ENCODE results near the gene HCRTR1. TPM values are rescaled to one million over a fixed set of nuclear protein-coding genes. Genes with fewer than 3 reads are reported as not detected.

Gene HCRTR1
- total RNA-seq, 4 donors from 2014 or later, result 0.45 to 1.8 (median 1.7) TPM; not detected in 1

DNA sequence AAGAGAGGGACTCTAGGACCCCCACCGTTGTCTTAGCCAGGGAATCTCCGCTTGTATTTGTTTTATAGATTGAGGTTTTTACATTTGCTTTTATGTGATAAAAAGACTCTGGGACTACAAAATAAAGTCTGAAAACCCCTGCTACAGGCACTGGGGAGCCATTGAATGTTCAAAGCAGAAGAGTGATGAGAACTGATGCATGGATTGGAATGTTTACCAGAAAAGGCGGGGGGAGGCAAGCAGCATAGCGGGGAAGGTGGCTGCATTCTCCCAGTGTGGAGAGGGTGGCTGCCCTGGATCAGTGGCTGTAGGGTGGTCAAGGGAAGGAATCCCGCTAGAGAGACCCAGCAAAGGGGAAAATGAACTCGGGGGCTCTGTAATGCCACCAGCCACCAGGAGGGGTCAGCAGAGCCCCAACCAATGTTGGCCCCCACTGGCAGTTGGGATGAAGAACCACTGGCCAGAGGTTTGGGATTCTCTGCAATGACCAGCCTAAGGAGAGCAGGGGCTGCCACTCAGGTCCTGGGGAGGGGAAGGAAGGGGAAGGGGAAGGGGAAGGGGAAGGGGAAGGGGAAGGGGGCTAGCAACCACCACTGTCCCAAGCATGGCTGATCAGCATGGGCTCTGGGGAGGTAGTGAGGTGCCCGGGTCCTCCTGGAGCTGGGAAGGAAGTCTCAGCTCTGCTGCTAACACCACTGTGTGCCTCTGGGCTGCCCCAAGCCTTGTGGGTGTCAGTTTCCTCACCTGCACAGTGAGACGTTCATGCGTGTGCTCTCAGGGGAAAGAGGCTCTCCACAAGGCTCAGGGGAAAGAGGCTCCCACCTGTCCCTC lies 46.3 kb downstream of the HCRTR1 start:
- H3K4me1 ChIP-seq, result peaks cover 13 to 51% (median 38%) of the 10 kb centered on the region in 4 donors
- DNase-seq (ENCODE audit: extremely low spot score), result no peak

DNA sequence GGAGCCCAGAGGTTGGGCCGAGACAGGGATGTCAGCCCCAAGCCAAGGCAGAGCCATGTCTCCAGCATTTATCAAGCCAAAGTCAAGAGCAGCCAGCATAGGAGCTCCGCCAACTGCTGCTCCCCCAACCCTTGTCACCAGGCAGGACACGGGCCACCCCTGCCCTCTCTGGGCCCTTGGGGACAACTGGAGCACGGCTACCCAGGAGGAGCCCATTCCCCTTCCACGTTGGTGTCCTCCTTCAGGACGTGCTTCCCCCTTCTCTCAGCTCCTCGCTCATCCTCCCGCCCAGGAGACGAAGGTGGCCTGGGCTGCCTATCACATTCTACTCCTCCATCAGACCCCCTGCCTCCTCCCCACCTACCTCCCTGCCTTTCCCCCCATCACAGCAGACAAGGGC lies 47.0 kb downstream of the HCRTR1 start:
- Histone ChIP-seq H3K36me3 (peaks cover 0 to 41% (median 7%) of the 10 kb centered on the region in 4 donors), H3K4me3 (no peak overlapping the region), H3K9me3 (no peaks in the 10 kb centered on the region), H3K27ac (replicated peaks in 1 of 4) (peak overlapping the region in 1 of 4 donors; percentile 2), H3K27me3 (no peaks in the 10 kb centered on the region), H3K4me1 (peaks cover 19 to 58% (median 45%) of the 10 kb centered on the region in 4 donors)
- DNase-seq (ENCODE audit: extremely low spot score), result no peak
- 84% methylated on average over 9 of the region's 9 CpGs for WGBS
- TF ChIP-seq POLR2A (IDR thresholded peaks at IDR 0.05; ENCODE audit: low read depth), result no peak
- no peak for TF ChIP-seq EP300 (IDR thresholded peaks at IDR 0.05)
- TF ChIP-seq, protein P1, sequence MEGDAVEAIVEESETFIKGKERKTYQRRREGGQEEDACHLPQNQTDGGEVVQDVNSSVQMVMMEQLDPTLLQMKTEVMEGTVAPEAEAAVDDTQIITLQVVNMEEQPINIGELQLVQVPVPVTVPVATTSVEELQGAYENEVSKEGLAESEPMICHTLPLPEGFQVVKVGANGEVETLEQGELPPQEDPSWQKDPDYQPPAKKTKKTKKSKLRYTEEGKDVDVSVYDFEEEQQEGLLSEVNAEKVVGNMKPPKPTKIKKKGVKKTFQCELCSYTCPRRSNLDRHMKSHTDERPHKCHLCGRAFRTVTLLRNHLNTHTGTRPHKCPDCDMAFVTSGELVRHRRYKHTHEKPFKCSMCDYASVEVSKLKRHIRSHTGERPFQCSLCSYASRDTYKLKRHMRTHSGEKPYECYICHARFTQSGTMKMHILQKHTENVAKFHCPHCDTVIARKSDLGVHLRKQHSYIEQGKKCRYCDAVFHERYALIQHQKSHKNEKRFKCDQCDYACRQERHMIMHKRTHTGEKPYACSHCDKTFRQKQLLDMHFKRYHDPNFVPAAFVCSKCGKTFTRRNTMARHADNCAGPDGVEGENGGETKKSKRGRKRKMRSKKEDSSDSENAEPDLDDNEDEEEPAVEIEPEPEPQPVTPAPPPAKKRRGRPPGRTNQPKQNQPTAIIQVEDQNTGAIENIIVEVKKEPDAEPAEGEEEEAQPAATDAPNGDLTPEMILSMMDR (IDR thresholded peaks at IDR 0.05), result no peak
- no peak for TF ChIP-seq POLR2AphosphoS5 (IDR thresholded peaks at IDR 0.05)
- intact Hi-C loops (cut with DNase I), result loop anchor here (1.0 to 10.0 kb wide), 4 partner anchors 50 to 300 kb away; no protein-coding TSS in a partner anchor

More for the DNA sequence above, 46.3 kb downstream of the HCRTR1 start:
- intact Hi-C loops (cut with DNase I), result loop anchor here (1.0 to 10.0 kb wide), 4 partner anchors 51 to 301 kb away; no protein-coding TSS in a partner anchor
- Histone ChIP-seq H3K4me3 (no peak overlapping the region), H3K9me3 (no peaks in the 10 kb centered on the region), H3K36me3 (peaks cover 0 to 48% (median 8%) of the 10 kb centered on the region in 4 donors), H3K27ac (replicated peaks in 1 of 4) (peak overlapping the region in 1 of 4 donors; percentile 2), H3K27me3 (no peaks in the 10 kb centered on the region)
- TF ChIP-seq EP300 (IDR thresholded peaks at IDR 0.05) (no peak), POLR2AphosphoS5 (IDR thresholded peaks at IDR 0.05) (peak in 1 of 2 donors; percentile 31), POLR2A (IDR thresholded peaks at IDR 0.05; ENCODE audit: low read depth) (no peak)
- TF ChIP-seq, protein P1 (IDR thresholded peaks at IDR 0.05), result peak; percentile 94 to 99 (median 98)
- WGBS, result 44% methylated on average over 8 of the region's 9 CpGs

DNA sequence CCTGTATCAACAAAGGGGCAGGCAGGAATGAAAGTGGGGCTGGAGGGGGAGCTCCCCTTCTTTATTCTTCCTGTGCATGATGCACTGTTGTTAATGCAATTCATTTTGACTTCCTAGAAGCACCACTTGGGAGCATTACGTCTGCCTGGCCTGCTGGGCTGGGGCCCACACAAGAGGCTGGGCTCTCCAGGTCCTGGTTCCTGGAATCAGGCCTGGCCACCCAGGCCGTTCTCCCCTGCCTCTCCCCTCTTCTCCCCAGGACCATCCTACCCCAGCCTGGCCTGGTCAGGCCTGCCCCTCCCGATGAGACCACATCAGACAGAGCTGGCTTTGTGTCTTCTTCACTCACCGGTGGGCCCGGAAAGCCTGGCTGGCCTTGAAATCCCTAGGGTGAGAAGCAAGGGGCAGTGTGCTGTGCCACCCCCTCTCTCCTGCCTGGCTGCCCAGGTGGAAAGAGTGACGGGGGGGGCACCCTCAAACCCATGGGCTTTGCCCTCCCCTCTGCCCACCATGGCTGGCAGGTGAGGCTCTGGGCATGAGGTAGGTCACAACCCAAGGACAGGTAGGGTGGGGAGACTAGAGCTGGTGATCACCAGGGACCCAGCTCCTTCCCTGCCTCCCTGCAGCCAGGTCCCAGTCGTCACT lies 47.9 kb downstream of the HCRTR1 start:
- Histone ChIP-seq H3K9me3 (no peaks in the 10 kb centered on the region), H3K4me3 (no peak overlapping the region), H3K27me3 (no peaks in the 10 kb centered on the region), H3K4me1 (peaks cover 26 to 66% (median 54%) of the 10 kb centered on the region in 4 donors), H3K27ac (replicated peaks in 1 of 4) (peak overlapping the region in 3 of 4 donors; percentile 26 to 50 (median 30)), H3K36me3 (peaks cover 0 to 33% (median 7%) of the 10 kb centered on the region in 4 donors)
- intact Hi-C loops (cut with DNase I), result loop anchor here (2.0 to 10.0 kb wide), 3 partner anchors 49 to 299 kb away; no protein-coding TSS in a partner anchor
- 77% methylated on average over 3 of the region's 7 CpGs for WGBS
- DNase-seq (ENCODE audit: extremely low spot score), result no peak
- no peak for TF ChIP-seq POLR2AphosphoS5 (IDR thresholded peaks at IDR 0.05)
- TF ChIP-seq, protein P1 (IDR thresholded peaks at IDR 0.05), result no peak
- no peak for TF ChIP-seq EP300 (IDR thresholded peaks at IDR 0.05)
- TF ChIP-seq POLR2A (IDR thresholded peaks at IDR 0.05; ENCODE audit: low read depth), result no peak

DNA sequence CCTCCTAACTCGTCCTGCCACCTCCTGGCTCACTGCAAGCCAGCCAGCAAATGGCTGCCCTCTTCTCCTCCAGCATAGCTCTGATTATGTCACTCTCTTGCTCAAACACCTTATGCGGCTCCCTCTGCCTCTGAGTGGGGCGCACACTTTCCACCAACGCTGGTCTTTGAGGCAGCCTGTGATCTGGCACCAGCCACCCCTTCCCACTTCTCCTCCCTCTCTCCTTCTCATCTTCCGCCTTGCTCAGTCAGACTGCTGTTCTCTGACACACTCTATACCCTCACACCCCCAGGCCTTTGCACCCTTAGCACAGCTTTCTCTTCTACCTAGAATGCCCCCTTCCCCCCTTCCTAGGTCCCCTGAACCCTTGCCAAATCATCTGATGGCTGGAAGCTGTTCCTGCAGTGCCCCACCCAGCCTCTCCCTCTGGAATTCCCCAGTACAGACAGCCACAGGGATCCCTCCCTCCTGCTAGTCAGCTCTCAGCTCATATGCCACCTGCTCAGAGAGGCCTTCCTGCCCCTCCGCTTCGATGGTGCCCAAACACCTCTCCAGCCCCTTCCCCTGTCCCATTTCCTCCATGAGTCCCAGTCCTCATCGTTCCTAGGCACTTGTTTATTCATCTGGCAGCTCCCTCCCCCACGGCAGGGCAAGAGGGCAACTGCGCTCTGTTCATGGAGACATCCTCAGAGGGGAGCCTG lies 48.9 kb downstream of the HCRTR1 start:
- intact Hi-C loops (cut with DNase I), result loop anchor here (10.0 kb wide), 1 partner anchor 298 kb away; no protein-coding TSS in a partner anchor
- H3K27me3 ChIP-seq, result no peaks in the 10 kb centered on the region
- no peak overlapping the region for H3K4me3 ChIP-seq
- H3K4me1 ChIP-seq, result peaks cover 36 to 76% (median 64%) of the 10 kb centered on the region in 4 donors
- DNase-seq (ENCODE audit: extremely low spot score), result no peak
- H3K27ac ChIP-seq (replicated peaks in 1 of 4), result peak overlapping the region; percentile 20 to 69 (median 38)
- no peaks in the 10 kb centered on the region for H3K9me3 ChIP-seq
- peaks cover 0 to 22% (median 2%) of the 10 kb centered on the region in 4 donors for H3K36me3 ChIP-seq
- TF ChIP-seq EP300 (IDR thresholded peaks at IDR 0.05) (no peak), POLR2AphosphoS5 (IDR thresholded peaks at IDR 0.05) (peak in 1 of 2 donors; percentile 9), POLR2A (IDR thresholded peaks at IDR 0.05; ENCODE audit: low read depth) (no peak)
- TF ChIP-seq, protein P1 (IDR thresholded peaks at IDR 0.05), result no peak
- 42% methylated on average over 9 of the region's 10 CpGs for WGBS
